ENCODE data around the gene UACA.

UACA gene

GRCh38 chr15:70783041-70783440 lies 19.7 kb upstream of the UACA start:
- no peak for DNase-seq (ENCODE audit: low read depth)

GRCh38 chr15:70781236-70781635 lies 17.9 kb upstream of the UACA start:
- no peak for DNase-seq (ENCODE audit: low read depth)

- DNase-seq (ENCODE audit: low read depth) = no peak
Observed at GRCh38 chr15:70778258-70779076, 15.1 kb upstream of the UACA start.

- no peak for DNase-seq (ENCODE audit: low read depth)
Observed at GRCh38 chr15:70777170-70777926, 14.0 kb upstream of the UACA start.

- peak; percentile 96 for DNase-seq (ENCODE audit: low read depth)
Observed at GRCh38 chr15:70775160-70775559, 11.8 kb upstream of the UACA start.

GRCh38 chr15:70772402-70772801 lies 9.0 kb upstream of the UACA start:
- no peak for DNase-seq (ENCODE audit: low read depth)

GRCh38 chr15:70770863-70771262 lies 7.5 kb upstream of the UACA start:
- no peak for DNase-seq (ENCODE audit: low read depth)

- DNase-seq (ENCODE audit: low read depth) = no peak
Observed at GRCh38 chr15:70768257-70768883, 5.0 kb upstream of the UACA start.

GRCh38 chr15:70767667-70768066 lies 4.3 kb upstream of the UACA start:
- DNase-seq (ENCODE audit: low read depth) = no peak

GRCh38 chr15:70766597-70766996 lies 3.2 kb upstream of the UACA start:
- DNase-seq (ENCODE audit: low read depth) = no peak

- DNase-seq (ENCODE audit: low read depth) = no peak
Observed at GRCh38 chr15:70765504-70766281, 2.3 kb upstream of the UACA start.

GRCh38 chr15:70763950-70764730 lies 782 bp upstream of the UACA start:
- DNase-seq (ENCODE audit: low read depth) = no peak

- DNase-seq (ENCODE audit: low read depth) = no peak
Observed at GRCh38 chr15:70762469-70763119, 764 bp downstream of the UACA start.

GRCh38 chr15:70761931-70762468 lies 1.4 kb downstream of the UACA start:
- no peak for DNase-seq (ENCODE audit: low read depth)

- DNase-seq (ENCODE audit: low read depth) = no peak
Observed at GRCh38 chr15:70761046-70761445, 2.3 kb downstream of the UACA start.

- DNase-seq (ENCODE audit: low read depth) = no peak
Observed at GRCh38 chr15:70758790-70759462, 4.4 kb downstream of the UACA start.

- no peak for DNase-seq (ENCODE audit: low read depth)
Observed at GRCh38 chr15:70757627-70758026, 5.7 kb downstream of the UACA start.

- DNase-seq (ENCODE audit: low read depth) = no peak
Observed at GRCh38 chr15:70754862-70755261, 8.5 kb downstream of the UACA start.

GRCh38 chr15:70753101-70753829 lies 10.1 kb downstream of the UACA start:
- no peak for DNase-seq (ENCODE audit: low read depth)

All from HS-27A (cell line).